Panc1 (cell line): ENCODE measurements around the gene REV3L. TPM values are rescaled to one million over a fixed set of nuclear protein-coding genes. Genes with fewer than 3 reads are reported as not detected.
"Not testable (repeated sequence)": the region's sequence is repeated elsewhere in the genome, so short reads cannot be mapped to it uniquely, and the experiment has no call there.

Experiments
- ATAC-seq: fragments of 200-7000 bp; cut with Tn5 transposase; 2 replicates; pipeline ENCODE4 v1.9.1; 2020; ENCODE audit warnings: mild to moderate bottlenecking, moderate library complexity
- BruUV-seq: library from RNA; stranded (reverse); fragments of 400-500 nt; replicated peaks from 2 replicates; lab custom pipeline; 2021; lab: Mats Ljungman, UMichigan
- CTCF ChIA-PET: fragments of 300-600 bp; sonication (Branson Sonifier 250); formaldehyde crosslinking; loops from one replicate; lab custom pipeline; 2022; ENCODE audit warnings: antibody characterized with exemption; lab: Charles Lee
- POLR2A ChIA-PET: fragments of 300-600 bp; sonication (Branson Sonifier 250); formaldehyde crosslinking; loops from one replicate; lab custom pipeline; 2022; ENCODE audit warnings: antibody characterized with exemption; lab: Charles Lee
- DNase-seq: peaks from one replicate; pipeline ENCODE4 v3.0.0-alpha.2; 2010; ENCODE audit warnings: low read depth, low spot score
- H3K27ac ChIP-seq: 2 replicates; pipeline ENCODE4 v1.5.1; 2011; ENCODE audit warnings: mild to moderate bottlenecking, low read length, inconsistent platforms
- H3K27me3 ChIP-seq: fragments of 200-500 bp; sonication (Bioruptor generic); 2 replicates; pipeline ENCODE4 v1.6.0; 2014; ENCODE audit warnings: low read length, inconsistent platforms; ENCODE audit not compliant: control insufficient read depth, insufficient read depth
- H3K36me3 ChIP-seq: fragments of 200-500 bp; sonication (Bioruptor generic); 2 replicates; pipeline ENCODE4 v1.5.1; 2014; ENCODE audit warnings: inconsistent platforms, mild to moderate bottlenecking, low read length, moderate library complexity; ENCODE audit not compliant: control insufficient read depth, insufficient read depth
- H3K4me1 ChIP-seq: 2 replicates; pipeline ENCODE4 v1.5.1; 2011; ENCODE audit warnings: inconsistent platforms, mild to moderate bottlenecking, low read length, moderate library complexity; ENCODE audit not compliant: control insufficient read depth, insufficient read depth
- H3K4me3 ChIP-seq, 2 experiments: 2 replicates each; pipeline ENCODE4 v1.5.1; 2011 to 2012; ENCODE audit warnings: low read depth in 2 of 2, low read length in 2 of 2, mild to moderate bottlenecking in 2 of 2, inconsistent platforms in 1 of 2, moderate library complexity in 1 of 2
- H3K9me3 ChIP-seq: fragments of 200-500 bp; sonication (Bioruptor generic); 2 replicates; pipeline ENCODE4 v1.5.1; 2014; ENCODE audit warnings: low read depth, mild to moderate bottlenecking, inconsistent platforms, low read length, moderate library complexity; ENCODE audit not compliant: control insufficient read depth, insufficient read depth
- CTCF ChIP-seq: fragments of 450-650 bp; IDR thresholded peaks from 2 replicates; pipeline ENCODE4 v1.5.1; 2017; ENCODE audit warnings: mild to moderate bottlenecking
- POLR2AphosphoS5 ChIP-seq: IDR thresholded peaks from 2 replicates; pipeline ENCODE4 v1.6.1; 2012; ENCODE audit warnings: mild to moderate bottlenecking, low read depth, low read length, moderate library complexity
- REST ChIP-seq, 2 experiments: IDR thresholded peaks; 2 replicates each; pipeline ENCODE4 v1.6.1; 2011 to 2012; ENCODE audit warnings: low read depth in 2 of 2, control low read depth in 1 of 2, low read length in 1 of 2, mild to moderate bottlenecking in 1 of 2, moderate library complexity in 1 of 2; ENCODE audit not compliant: insufficient read depth in 1 of 2
- SIN3A ChIP-seq: IDR thresholded peaks from 2 replicates; pipeline ENCODE4 v1.6.1; 2012; ENCODE audit warnings: low read depth, mild to moderate bottlenecking, low read length, moderate library complexity, borderline replicate concordance; ENCODE audit not compliant: insufficient read depth
- TCF7L2 ChIP-seq: IDR thresholded peaks from 2 replicates; pipeline ENCODE4 v1.6.1; 2011; ENCODE audit warnings: mild to moderate bottlenecking, low read depth, low read length, inconsistent platforms
- in situ Hi-C: cut with HindIII; loops from 2 replicates; pipeline ENCODE4 v1.10.0; 2016; ENCODE audit warnings: low sequenced_read_pairs, low pct_unique_long_range_greater_than_20kb
- intact Hi-C: fragments of 100-400 bp; cut with micrococcal nuclease; formaldehyde crosslinking; loops from one replicate; pipeline ENCODE4 v1.10.0; 2022; ENCODE audit not compliant: unreplicated experiment
- total RNA-seq: library from RNA; stranded (reverse); gene quantifications from one replicate; pipeline ENCODE4 v1.2.1, GENCODE V29; 2021; ENCODE audit not compliant: unreplicated experiment

The REV3L gene
- total RNA-seq, 1 experiment from 2014 or later, result 44.8 TPM

- H3K9me3 ChIP-seq, result no peaks in the 10 kb centered on the region
- ATAC-seq (peak; percentile 50; the same call in 1 of the 2 replicates), DNase-seq (no peak)
- TF ChIP-seq TCF7L2, result no peak
- no peak for TF ChIP-seq SIN3A
- TF ChIP-seq POLR2AphosphoS5, result peak; percentile 42; the same call in 1 of the 2 replicates
- ChIA-PET POLR2A (interaction anchor here (0.7 kb wide), 1 partner anchor 78 kb away, joined by 11 read pairs; no protein-coding TSS in a partner anchor), CTCF (interaction anchor here (0.7 kb wide), 1 partner anchor 690 kb away, joined by 4 read pairs; no protein-coding TSS in a partner anchor)
- intact Hi-C loops, result no loop called here
- no TSS peak for BruUV-seq
- no peak overlapping the region for H3K27ac ChIP-seq
- peaks cover 7% of the 10 kb centered on the region; the same call in 1 of the 2 replicates for H3K36me3 ChIP-seq
- H3K4me3 ChIP-seq, result no peak overlapping the region
- in situ Hi-C loops, result no loop called here
- H3K4me1 ChIP-seq, result no peaks in the 10 kb centered on the region
- H3K27me3 ChIP-seq, result no peaks in the 10 kb centered on the region
Observed at GRCh38 chr6:111294374-111294967, 188.5 kb downstream of the REV3L start.

GRCh38 chr6:111291336-111292259 lies 191.4 kb downstream of the REV3L start:
- intact Hi-C loops (no loop called here), in situ Hi-C loops (no loop called here)
- no peaks in the 10 kb centered on the region for H3K36me3 ChIP-seq
- H3K4me1 ChIP-seq, result no peaks in the 10 kb centered on the region
- H3K4me3 ChIP-seq, result no peak overlapping the region
- ATAC-seq (0 out of 2 replicates have a peak, but pooled peaks have one; percentile 27), DNase-seq (no peak)
- no TSS peak for BruUV-seq
- no peak overlapping the region for H3K27ac ChIP-seq
- ChIA-PET CTCF (no interaction called here), POLR2A (interaction anchor here (0.6 kb wide), 1 partner anchor 69 kb away, joined by 5 read pairs; no protein-coding TSS in a partner anchor)
- no peaks in the 10 kb centered on the region for H3K27me3 ChIP-seq
- TF ChIP-seq TCF7L2, result no peak
- TF ChIP-seq SIN3A, result no peak
- TF ChIP-seq CTCF, result no peak
- TF ChIP-seq REST (IDR thresholded peaks at IDR 0.05; ENCODE audit: insufficient read depth in 1 of 2, low read depth in 2 of 2, low read length in 1 of 2), result no peak
- TF ChIP-seq POLR2AphosphoS5, result no peak
- H3K9me3 ChIP-seq, result no peaks in the 10 kb centered on the region

- H3K9me3 ChIP-seq, H3K4me3 ChIP-seq, H3K36me3 ChIP-seq, CTCF ChIA-PET, H3K27ac ChIP-seq, H3K4me1 ChIP-seq, intact Hi-C loops, BruUV-seq, DNase-seq, ATAC-seq, in situ Hi-C loops, H3K27me3 ChIP-seq: not testable (repeated sequence)
- POLR2A ChIA-PET, result interaction anchor here (0.6 kb wide), 1 partner anchor 70 kb away, joined by 5 read pairs; no protein-coding TSS in a partner anchor
Observed at GRCh38 chr6:111290689-111291335, 192.2 kb downstream of the REV3L start.

GRCh38 chr6:111284356-111284755 lies 198.7 kb downstream of the REV3L start:
- DNase-seq, in situ Hi-C loops, H3K9me3 ChIP-seq, intact Hi-C loops, ATAC-seq, H3K27ac ChIP-seq, H3K4me1 ChIP-seq, H3K36me3 ChIP-seq, H3K27me3 ChIP-seq, H3K4me3 ChIP-seq, CTCF ChIA-PET, BruUV-seq: not testable (repeated sequence)
- POLR2A ChIA-PET, result interaction anchor here (0.6 kb wide), 1 partner anchor 86 kb away, joined by 3 read pairs; no protein-coding TSS in a partner anchor
